Measurements from ENCODE around the gene GRIN2A. TPM values are rescaled to one million over a fixed set of nuclear protein-coding genes. Genes with fewer than 3 reads are reported as not detected.

Gene GRIN2A
- total and polyA plus RNA-seq, 12 donors = 0.07 to 1.2 (median 0.32) TPM; not detected in 2

GRCh38 chr16:9800186-9800738 is 382.0 kb downstream of the GRIN2A start:
- H3K4me1 ChIP-seq (replicated peaks in 1 of 2) = no peaks in the 10 kb centered on the region
- DNase-seq = no peak
- no peaks in the 10 kb centered on the region for H3K27me3 ChIP-seq
- intact Hi-C loops (cut with DNase I) = no loop called here
- H3K36me3 ChIP-seq (replicated peaks in 1 of 2) = no peaks in the 10 kb centered on the region
- 65 to 78% (median 75%) methylated on average over 6 of the region's 6 CpGs for WGBS, 4 donors
- H3K4me3 ChIP-seq = no peak overlapping the region
- TF ChIP-seq POLR2A (IDR thresholded peaks at IDR 0.05) (no peak), CTCF (IDR thresholded peaks at IDR 0.05) (no peak)
- H3K27ac ChIP-seq = no peak overlapping the region
- no peaks in the 10 kb centered on the region for H3K9me3 ChIP-seq (replicated peaks in 1 of 3)

GRCh38 chr16:9798952-9799580 is 383.2 kb downstream of the GRIN2A start:
- intact Hi-C loops (cut with DNase I) = no loop called here
- Histone ChIP-seq H3K36me3 (replicated peaks in 1 of 2) (no peaks in the 10 kb centered on the region), H3K4me1 (replicated peaks in 1 of 2) (no peaks in the 10 kb centered on the region), H3K9me3 (replicated peaks in 1 of 3) (no peaks in the 10 kb centered on the region), H3K27ac (no peak overlapping the region), H3K4me3 (no peak overlapping the region), H3K27me3 (no peaks in the 10 kb centered on the region)
- 60 to 83% (median 76%) methylated on average over 8 of the region's 8 CpGs for WGBS, 4 donors
- DNase-seq = no peak
- no peak for TF ChIP-seq CTCF (IDR thresholded peaks at IDR 0.05)
- no peak for TF ChIP-seq POLR2A (IDR thresholded peaks at IDR 0.05)

- intact Hi-C loops (cut with DNase I) = no loop called here
- Histone ChIP-seq H3K36me3 (replicated peaks in 1 of 2) (no peaks in the 10 kb centered on the region), H3K4me1 (replicated peaks in 1 of 2) (no peaks in the 10 kb centered on the region), H3K9me3 (replicated peaks in 1 of 3) (no peaks in the 10 kb centered on the region), H3K27ac (no peak overlapping the region), H3K4me3 (no peak overlapping the region), H3K27me3 (no peaks in the 10 kb centered on the region)
- TF ChIP-seq CTCF (IDR thresholded peaks at IDR 0.05) (no peak), POLR2A (IDR thresholded peaks at IDR 0.05) (no peak)
- DNase-seq = no peak
- 69 to 79% (median 78%) methylated on average over 1 of the region's 1 CpG for WGBS, 4 donors
These were observed 383.8 kb downstream of the GRIN2A start for GRCh38 chr16:9798474-9798873.

GRCh38 chr16:9797306-9797705 is 384.9 kb downstream of the GRIN2A start:
- intact Hi-C loops (cut with DNase I) = no loop called here
- H3K4me1 ChIP-seq (replicated peaks in 1 of 2) = no peaks in the 10 kb centered on the region
- H3K4me3 ChIP-seq = no peak overlapping the region
- TF ChIP-seq POLR2A (IDR thresholded peaks at IDR 0.05) (no peak), CTCF (IDR thresholded peaks at IDR 0.05) (no peak)
- 38 to 49% (median 42%) methylated on average over 6 of the region's 6 CpGs for WGBS, 4 donors
- no peaks in the 10 kb centered on the region for H3K27me3 ChIP-seq
- DNase-seq = no peak
- no peak overlapping the region for H3K27ac ChIP-seq
- H3K9me3 ChIP-seq (replicated peaks in 1 of 3) = no peaks in the 10 kb centered on the region
- no peaks in the 10 kb centered on the region for H3K36me3 ChIP-seq (replicated peaks in 1 of 2)

All from adrenal gland (tissue), 12 donors.